Naive thymus-derived CD8-positive, alpha-beta T cell (primary cell): Measurements from ENCODE around the gene CARF. TPM values are rescaled to one million over a fixed set of nuclear protein-coding genes. Genes with fewer than 3 reads are reported as not detected.
"Not testable (repeated sequence)": the region's sequence is repeated elsewhere in the genome, so short reads cannot be mapped to it uniquely, and the experiment has no call there.

Experiments used
- ATAC-seq, 2 donors: fragments of 150-1000 bp; cut with Tn5 transposase in 1 of 2; sonication (Bioruptor Pico), chemical (Tn5 transposase) in 1 of 2; 1 replicate in 1 of 2; 2 replicates in 1 of 2; pipeline ENCODE4 v1.10.0; 2021; ENCODE audit warnings: mild to moderate bottlenecking in 2 of 2, moderate library complexity in 2 of 2
- POLR2A ChIA-PET: fragments of 350-600 bp; sonication (Branson Sonifier 250); formaldehyde crosslinking; loops from one replicate; lab custom pipeline; 2021; ENCODE audit warnings: antibody characterized with exemption; lab: Charles Lee
- DNase-seq, 10 donors: peaks; one replicate each; pipeline versions ENCODE4 v3.0.0 to v3.0.0-alpha.2; 2020 to 2022
- H3K27ac Mint-ChIP-seq, 10 donors: one replicate each; pipeline ENCODE4 v1.8.0; 2020 to 2022; ENCODE audit warnings: mild to moderate bottlenecking in 10 of 10, mixed read lengths in 10 of 10, moderate library complexity in 4 of 10, inconsistent platforms in 1 of 10
- H3K27me3 Mint-ChIP-seq, 5 donors: one replicate each; pipeline ENCODE4 v1.8.0; 2021 to 2022; ENCODE audit warnings: mixed read lengths in 5 of 5
- H3K36me3 Mint-ChIP-seq, 3 donors: one replicate each; pipeline ENCODE4 v1.8.0; 2020 to 2022; ENCODE audit warnings: mixed read lengths in 3 of 3, mild to moderate bottlenecking in 2 of 3, inconsistent platforms in 1 of 3
- H3K4me1 Mint-ChIP-seq, 4 donors: one replicate each; pipeline ENCODE4 v1.8.0; 2021 to 2022; ENCODE audit warnings: mixed read lengths in 4 of 4
- H3K4me3 Mint-ChIP-seq, 10 donors: one replicate each; pipeline ENCODE4 v1.8.0; 2020 to 2022; ENCODE audit warnings: mild to moderate bottlenecking in 10 of 10, mixed read lengths in 10 of 10, moderate library complexity in 6 of 10, inconsistent platforms in 1 of 10
- H3K9me3 Mint-ChIP-seq, 9 donors: one replicate each; pipeline ENCODE4 v1.8.0; 2020 to 2022; ENCODE audit warnings: mixed read lengths in 9 of 9, mild to moderate bottlenecking in 3 of 9, inconsistent platforms in 1 of 9, moderate library complexity in 1 of 9
- polyA plus RNA-seq, 3 donors: library from polyadenylated mRNA; unstranded; fragments of 300-500 nt; fragmentation: Illumina TruSeq; gene quantifications; one replicate each; pipeline ENCODE4 v1.2.3, GENCODE V29; 2021
- total RNA-seq, 8 experiments: library from RNA in 2 of 8; stranded (reverse) in 2 of 8; gene quantifications; one replicate each; pipeline ENCODE4 v1.2.3 and lab custom pipeline; 2021 to 2026

CARF gene
- total and polyA plus RNA-seq, 5 experiments from 2014 or later = 4.1 to 26.5 (median 10.1) TPM

DNA sequence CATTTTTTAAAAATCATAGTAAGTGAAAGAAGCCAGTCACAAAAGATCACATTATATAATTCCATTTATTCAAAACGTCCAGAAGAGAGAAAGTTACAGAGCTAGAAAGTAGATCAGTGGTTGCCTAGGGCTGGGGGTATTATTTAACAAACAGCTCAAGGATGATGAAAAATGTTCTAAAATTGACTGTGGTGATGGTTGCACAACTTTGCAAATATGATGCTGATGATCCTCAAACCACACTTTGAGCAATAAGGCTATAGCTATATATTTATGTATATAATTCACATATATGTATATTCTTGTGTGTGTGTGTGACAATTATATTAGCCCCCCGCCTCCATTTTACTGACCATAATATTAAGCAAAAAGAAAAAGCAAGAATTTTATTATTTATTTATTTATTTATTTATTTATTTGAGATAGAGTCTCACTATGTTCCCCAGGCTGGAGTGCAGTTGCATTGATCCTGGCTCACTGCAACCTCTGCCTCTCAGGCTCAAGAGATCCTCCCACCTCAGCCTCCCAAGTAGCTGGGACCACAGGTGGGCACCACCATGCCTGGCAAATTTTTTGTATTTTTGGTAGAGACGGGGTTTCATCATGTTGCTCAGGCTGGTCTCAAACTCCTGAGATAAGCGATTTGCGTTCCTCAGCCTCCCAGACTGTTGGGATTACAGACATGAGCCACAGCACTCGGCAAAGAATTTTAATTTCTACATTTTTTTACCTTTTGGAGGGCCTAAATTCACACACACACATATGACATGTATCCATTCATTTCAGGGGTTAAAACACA, 2.5 kb upstream of the CARF start:
- DNase-seq = no peak
- H3K4me3 Mint-ChIP-seq = peak overlapping the region; percentile 22 to 100 (median 54)
- H3K36me3 Mint-ChIP-seq = peaks cover 4 to 27% (median 15%) of the 10 kb centered on the region in 3 donors
- peak overlapping the region in 4 of 10 donors; percentile 17 to 62 (median 43) for H3K27ac Mint-ChIP-seq
- H3K9me3 Mint-ChIP-seq = peaks cover 0 to 5% (median 0%) of the 10 kb centered on the region in 9 donors
- POLR2A ChIA-PET = interaction anchor here (0.6 to 1.4 kb wide), 2 partner anchors 275 to 692 kb away, joined by 5 read pairs; partner anchors contain the start of gene FAM117B
- H3K27me3 Mint-ChIP-seq = no peaks in the 10 kb centered on the region
- H3K4me1 Mint-ChIP-seq = peaks cover 18 to 41% (median 31%) of the 10 kb centered on the region in 4 donors
- no peak for ATAC-seq

GRCh38 chr2:202910250-202910649, 1.8 kb upstream of the CARF start:
- not testable (repeated sequence) for DNase-seq, H3K9me3 Mint-ChIP-seq, H3K27me3 Mint-ChIP-seq, ATAC-seq
- POLR2A ChIA-PET = interaction anchor here (2.1 kb wide), 2 partner anchors 275 to 328 kb away, joined by 14 to 15 read pairs; partner anchors contain the start of genes CYP20A1 and FAM117B
- Mint-ChIP-seq H3K4me1 (peaks cover 17 to 40% (median 31%) of the 10 kb centered on the region in 4 donors), H3K27ac (peak overlapping the region in 1 of 10 donors; percentile 55), H3K4me3 (peak overlapping the region; percentile 52 to 100 (median 98)), H3K36me3 (peaks cover 4 to 24% (median 11%) of the 10 kb centered on the region in 3 donors)

- H3K27me3 Mint-ChIP-seq = no peaks in the 10 kb centered on the region
- POLR2A ChIA-PET = interaction anchor here (0.9 to 2.1 kb wide), 3 partner anchors 104 to 328 kb away, joined by 3 to 15 read pairs (median 14); partner anchors contain the start of genes CYP20A1, FAM117B and NBEAL1
- H3K9me3 Mint-ChIP-seq = peaks cover 0 to under 1% (median 0%) of the 10 kb centered on the region in 9 donors
- DNase-seq (no peak), ATAC-seq (no peak)
- peaks cover under 1 to 19% (median 6%) of the 10 kb centered on the region in 3 donors for H3K36me3 Mint-ChIP-seq
- H3K4me3 Mint-ChIP-seq = peak overlapping the region; percentile 90 to 100 (median 98)
- peak overlapping the region in 6 of 10 donors; percentile 28 to 98 (median 94) for H3K27ac Mint-ChIP-seq
- peaks cover 15 to 40% (median 31%) of the 10 kb centered on the region in 4 donors for H3K4me1 Mint-ChIP-seq
These were observed 1.4 kb upstream of the CARF start for GRCh38 chr2:202910698-202911097.

DNA sequence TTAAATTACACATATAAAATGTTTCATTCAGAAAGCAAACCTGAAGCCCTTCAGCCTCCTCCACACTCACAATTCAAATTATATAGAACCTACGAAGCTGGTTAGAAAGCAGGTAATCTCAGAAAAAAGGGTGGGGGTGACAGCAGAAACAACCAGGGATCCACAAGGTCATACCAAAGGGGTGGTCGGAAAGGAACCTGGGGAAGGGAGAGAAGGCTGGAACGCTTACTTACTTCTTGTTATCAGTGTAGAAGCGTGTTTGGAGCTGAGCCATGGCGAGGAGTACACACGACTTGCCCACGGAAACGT, 918 bp upstream of the CARF start:
- no peak for ATAC-seq

GRCh38 chr2:202912342-202913201, 497 bp downstream of the CARF start:
- H3K9me3 Mint-ChIP-seq, H3K27me3 Mint-ChIP-seq, H3K36me3 Mint-ChIP-seq: not testable (repeated sequence)
- H3K27ac Mint-ChIP-seq = peak overlapping the region; percentile 94 to 99 (median 98)
- POLR2A ChIA-PET = interaction anchor here (1.4 to 2.1 kb wide), 3 partner anchors 13 to 326 kb away, joined by 5 to 15 read pairs (median 14); partner anchors contain the start of genes CYP20A1 and FAM117B
- H3K4me1 Mint-ChIP-seq = peaks cover 15 to 40% (median 30%) of the 10 kb centered on the region in 4 donors
- DNase-seq = peak in 4 of 10 donors; percentile 2 to 9 (median 5)
- peak; percentile 40 to 51 for ATAC-seq
- peak overlapping the region; percentile 90 to 100 (median 98) for H3K4me3 Mint-ChIP-seq

More for the DNA sequence above, 918 bp upstream of the CARF start:
- peaks cover 15 to 40% (median 31%) of the 10 kb centered on the region in 4 donors for H3K4me1 Mint-ChIP-seq
- POLR2A ChIA-PET = interaction anchor here (0.6 to 2.1 kb wide), 6 partner anchors 7 to 327 kb away, joined by 3 to 15 read pairs (median 4); partner anchors contain the start of genes CYP20A1, FAM117B and NBEAL1
- peak in 1 of 10 donors; percentile 62 for DNase-seq
- H3K4me3 Mint-ChIP-seq = peak overlapping the region; percentile 90 to 100 (median 98)
- H3K27ac Mint-ChIP-seq = peak overlapping the region; percentile 94 to 99 (median 98)
- H3K9me3 Mint-ChIP-seq = no peaks in the 10 kb centered on the region
- H3K27me3 Mint-ChIP-seq = no peaks in the 10 kb centered on the region
- peaks cover 0 to 17% (median 2%) of the 10 kb centered on the region in 3 donors for H3K36me3 Mint-ChIP-seq

GRCh38 chr2:202918860-202919259, 6.8 kb downstream of the CARF start:
- no peaks in the 10 kb centered on the region for H3K9me3 Mint-ChIP-seq
- no peak overlapping the region for H3K4me3 Mint-ChIP-seq
- H3K27me3 Mint-ChIP-seq = no peaks in the 10 kb centered on the region
- POLR2A ChIA-PET = no interaction called here
- H3K4me1 Mint-ChIP-seq = peaks cover 0 to 3% (median under 1%) of the 10 kb centered on the region in 4 donors
- no peak overlapping the region for H3K27ac Mint-ChIP-seq
- peaks cover 0 to 42% (median 18%) of the 10 kb centered on the region in 3 donors for H3K36me3 Mint-ChIP-seq
- no peak for ATAC-seq
- DNase-seq = no peak

- H3K27ac Mint-ChIP-seq = no peak overlapping the region
- DNase-seq = no peak
- POLR2A ChIA-PET = no interaction called here
- peaks cover 0 to 7% (median 1%) of the 10 kb centered on the region in 4 donors for H3K4me1 Mint-ChIP-seq
- no peak overlapping the region for H3K4me3 Mint-ChIP-seq
- H3K27me3 Mint-ChIP-seq = no peaks in the 10 kb centered on the region
- ATAC-seq = no peak
- H3K9me3 Mint-ChIP-seq = no peaks in the 10 kb centered on the region
- H3K36me3 Mint-ChIP-seq = peaks cover 11 to 65% (median 33%) of the 10 kb centered on the region in 3 donors
These were observed 20.5 kb downstream of the CARF start for GRCh38 chr2:202932425-202933138.

GRCh38 chr2:202933139-202933510, 21.1 kb downstream of the CARF start:
- DNase-seq = no peak
- H3K27me3 Mint-ChIP-seq = no peaks in the 10 kb centered on the region
- H3K4me3 Mint-ChIP-seq = no peak overlapping the region
- H3K36me3 Mint-ChIP-seq = peaks cover 9 to 62% (median 31%) of the 10 kb centered on the region in 3 donors
- peak overlapping the region in 1 of 10 donors; percentile 13 for H3K27ac Mint-ChIP-seq
- peaks cover 0 to 7% (median 1%) of the 10 kb centered on the region in 4 donors for H3K4me1 Mint-ChIP-seq
- POLR2A ChIA-PET = no interaction called here
- H3K9me3 Mint-ChIP-seq = no peaks in the 10 kb centered on the region
- ATAC-seq = no peak

DNA sequence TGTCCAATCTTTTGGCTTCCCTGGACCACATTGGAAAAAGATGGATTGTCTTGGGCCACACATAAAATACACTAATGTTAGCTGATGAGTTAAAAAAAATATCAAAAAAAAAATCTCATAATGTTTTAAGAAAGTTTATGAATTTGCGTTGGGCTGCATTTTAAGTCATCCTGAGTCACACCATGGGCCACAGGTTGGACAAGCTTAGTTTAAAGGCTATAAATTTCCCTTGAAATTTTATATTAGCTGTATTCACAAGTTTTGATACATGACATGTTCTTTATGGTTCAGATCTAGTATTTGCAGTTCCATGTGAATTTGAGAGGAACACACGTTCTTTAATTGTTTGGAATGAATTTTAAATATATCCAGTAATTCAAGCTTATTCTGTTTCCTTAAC, 21.9 kb downstream of the CARF start:
- ATAC-seq (no peak), DNase-seq (no peak)
- peak overlapping the region in 1 of 10 donors; percentile 43 for H3K27ac Mint-ChIP-seq
- H3K36me3 Mint-ChIP-seq = peaks cover 6 to 61% (median 32%) of the 10 kb centered on the region in 3 donors
- peaks cover 0 to 7% (median 2%) of the 10 kb centered on the region in 4 donors for H3K4me1 Mint-ChIP-seq
- H3K27me3 Mint-ChIP-seq = no peaks in the 10 kb centered on the region
- no peak overlapping the region for H3K4me3 Mint-ChIP-seq
- POLR2A ChIA-PET = no interaction called here
- H3K9me3 Mint-ChIP-seq = no peaks in the 10 kb centered on the region

GRCh38 chr2:202934456-202934855, 22.4 kb downstream of the CARF start:
- DNase-seq (no peak), ATAC-seq (no peak)
- POLR2A ChIA-PET = no interaction called here
- Mint-ChIP-seq H3K9me3 (no peaks in the 10 kb centered on the region), H3K27me3 (no peaks in the 10 kb centered on the region), H3K36me3 (peaks cover 6 to 60% (median 33%) of the 10 kb centered on the region in 3 donors), H3K27ac (peak overlapping the region in 1 of 10 donors; percentile 43), H3K4me1 (peaks cover 0 to 7% (median 1%) of the 10 kb centered on the region in 4 donors), H3K4me3 (no peak overlapping the region)

DNA sequence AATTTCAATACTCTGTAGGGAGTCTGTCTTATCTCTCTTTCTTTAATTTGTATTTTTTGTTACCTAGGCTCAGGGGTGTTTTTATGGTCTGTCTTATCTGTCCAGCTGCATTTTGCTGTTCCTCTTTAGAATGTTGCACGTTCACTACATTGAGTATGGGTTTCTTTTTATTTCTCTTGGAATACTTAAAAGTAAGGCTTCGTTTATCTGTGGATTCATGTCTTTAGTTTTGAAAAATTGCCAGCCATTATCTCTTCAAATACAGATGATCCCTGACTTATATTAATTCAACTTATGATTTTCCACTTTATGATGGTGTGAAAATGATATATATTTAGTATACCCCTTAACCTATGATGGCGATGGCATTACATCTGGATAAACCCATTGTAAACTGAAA, 26.9 kb downstream of the CARF start:
- Mint-ChIP-seq H3K4me3 (no peak overlapping the region), H3K27me3 (no peaks in the 10 kb centered on the region), H3K4me1 (peaks cover 0 to 6% (median under 1%) of the 10 kb centered on the region in 4 donors), H3K27ac (no peak overlapping the region), H3K36me3 (peaks cover 0 to 62% (median 27%) of the 10 kb centered on the region in 3 donors), H3K9me3 (no peaks in the 10 kb centered on the region)
- ATAC-seq (no peak), DNase-seq (no peak)
- POLR2A ChIA-PET = no interaction called here
